ENCODE data around the gene PRKG1.

PRKG1 gene

GRCh38 chr10:51399840-51400239 lies 325.6 kb downstream of the PRKG1 start:
- Histone ChIP-seq H2AFZ (ENCODE audit: low read length) (no peak overlapping the region), H3K4me3 (ENCODE audit: low read length, poor library complexity, severe bottlenecking) (no peak overlapping the region), H3K9ac (ENCODE audit: low read depth, low read length, poor library complexity, severe bottlenecking) (no peak overlapping the region), H3K36me3 (ENCODE audit: insufficient read depth, low read length) (no peaks in the 10 kb centered on the region), H3K4me1 (ENCODE audit: insufficient read depth, low read length, poor library complexity, severe bottlenecking) (no peaks in the 10 kb centered on the region), H4K20me1 (ENCODE audit: insufficient read depth, low read length, poor library complexity, severe bottlenecking) (no peaks in the 10 kb centered on the region), H3K9me3 (ENCODE audit: insufficient read depth, low read depth, low read length) (no peaks in the 10 kb centered on the region), H3K79me2 (ENCODE audit: insufficient read depth, low read length) (no peaks in the 10 kb centered on the region), H3K9me2 (replicated peaks; ENCODE audit: low read depth, low read length) (no peaks in the 10 kb centered on the region), H3K27me3 (ENCODE audit: insufficient read depth, low read length, poor library complexity, severe bottlenecking) (no peaks in the 10 kb centered on the region), H3K4me2 (ENCODE audit: low read depth, low read length, poor library complexity, severe bottlenecking) (no peak overlapping the region), H3F3A (ENCODE audit: low read depth) (no peaks in the 10 kb centered on the region)
- TF ChIP-seq EZH2phosphoT487 (IDR thresholded peaks at IDR 0.05; ENCODE audit: borderline replicate concordance) (no peak), CTCF (conservative IDR thresholded peaks at IDR 0.05; ENCODE audit: low read length) (no peak)

GRCh38 chr10:51400392-51401096 lies 326.3 kb downstream of the PRKG1 start:
- Histone ChIP-seq H4K20me1 (ENCODE audit: insufficient read depth, low read length, poor library complexity, severe bottlenecking) (no peaks in the 10 kb centered on the region), H3K36me3 (ENCODE audit: insufficient read depth, low read length) (no peaks in the 10 kb centered on the region), H3K79me2 (ENCODE audit: insufficient read depth, low read length) (no peaks in the 10 kb centered on the region), H3K27me3 (ENCODE audit: insufficient read depth, low read length, poor library complexity, severe bottlenecking) (no peaks in the 10 kb centered on the region), H3K9me2 (replicated peaks; ENCODE audit: low read depth, low read length) (no peaks in the 10 kb centered on the region), H3K4me1 (ENCODE audit: insufficient read depth, low read length, poor library complexity, severe bottlenecking) (no peaks in the 10 kb centered on the region), H3K4me2 (ENCODE audit: low read depth, low read length, poor library complexity, severe bottlenecking) (no peak overlapping the region), H3K9me3 (ENCODE audit: insufficient read depth, low read depth, low read length) (no peaks in the 10 kb centered on the region), H3F3A (ENCODE audit: low read depth) (no peaks in the 10 kb centered on the region), H3K9ac (ENCODE audit: low read depth, low read length, poor library complexity, severe bottlenecking) (no peak overlapping the region), H3K4me3 (ENCODE audit: low read length, poor library complexity, severe bottlenecking) (no peak overlapping the region), H2AFZ (ENCODE audit: low read length) (no peak overlapping the region)
- TF ChIP-seq EZH2phosphoT487 (IDR thresholded peaks at IDR 0.05; ENCODE audit: borderline replicate concordance), result no peak
- no peak for TF ChIP-seq CTCF (conservative IDR thresholded peaks at IDR 0.05; ENCODE audit: low read length)

- TF ChIP-seq CTCF (conservative IDR thresholded peaks at IDR 0.05; ENCODE audit: low read length) (no peak), EZH2phosphoT487 (IDR thresholded peaks at IDR 0.05; ENCODE audit: borderline replicate concordance) (no peak)
These were observed 329.2 kb downstream of the PRKG1 start for GRCh38 chr10:51403521-51403920.

More at GRCh38 chr10:51403521-51403920, 329.2 kb downstream of the PRKG1 start:
- Histone ChIP-seq H4K20me1 (ENCODE audit: insufficient read depth, low read length, poor library complexity, severe bottlenecking) (no peaks in the 10 kb centered on the region), H3K36me3 (ENCODE audit: insufficient read depth, low read length) (no peaks in the 10 kb centered on the region), H2AFZ (ENCODE audit: low read length) (no peak overlapping the region), H3K4me1 (ENCODE audit: insufficient read depth, low read length, poor library complexity, severe bottlenecking) (no peaks in the 10 kb centered on the region), H3K9me3 (ENCODE audit: insufficient read depth, low read depth, low read length) (no peaks in the 10 kb centered on the region), H3K27me3 (ENCODE audit: insufficient read depth, low read length, poor library complexity, severe bottlenecking) (no peaks in the 10 kb centered on the region), H3K9me2 (replicated peaks; ENCODE audit: low read depth, low read length) (no peaks in the 10 kb centered on the region), H3K9ac (ENCODE audit: low read depth, low read length, poor library complexity, severe bottlenecking) (no peak overlapping the region), H3K4me3 (ENCODE audit: low read length, poor library complexity, severe bottlenecking) (no peak overlapping the region), H3K79me2 (ENCODE audit: insufficient read depth, low read length) (no peaks in the 10 kb centered on the region), H3F3A (ENCODE audit: low read depth) (no peaks in the 10 kb centered on the region), H3K4me2 (ENCODE audit: low read depth, low read length, poor library complexity, severe bottlenecking) (no peak overlapping the region)

Measured in Loucy (cell line).